ENCODE data around the gene PDSS2. TPM values are rescaled to one million over a fixed set of nuclear protein-coding genes. Genes with fewer than 3 reads are reported as not detected.

The PDSS2 gene
- total and polyA plus RNA-seq, 9 of the 15 experiments (the other 6 are each of a cell fraction or from before 2014, with no cell fraction given): 5.8 to 21.1 (median 12.0) TPM

DNA sequence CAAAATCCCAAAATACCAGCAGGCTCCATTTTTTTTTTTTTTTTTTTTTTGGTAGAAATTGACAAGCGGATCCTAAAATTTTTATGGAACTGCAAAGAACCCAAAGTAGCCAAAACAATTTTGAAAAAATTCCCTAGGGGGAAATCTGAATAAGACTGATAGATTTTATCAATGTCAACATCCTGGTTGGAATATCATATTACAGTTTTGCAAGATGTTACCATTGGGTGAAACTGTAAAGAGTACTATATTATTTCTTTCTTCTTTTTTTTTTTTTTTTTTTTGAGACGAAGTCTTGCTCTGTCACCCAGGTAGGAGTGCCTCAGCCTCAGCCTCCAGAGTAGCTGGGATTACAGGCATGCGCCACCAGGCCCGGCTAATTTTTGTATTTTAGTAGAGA, 314.7 kb downstream of the PDSS2 start:
- Histone ChIP-seq H3K27ac (ENCODE audit: extremely low read depth, low read depth, low read length) (no peak overlapping the region), H3K9me3 (replicated peaks; ENCODE audit: control insufficient read depth, insufficient read depth, low read depth, low read length) (no peaks in the 10 kb centered on the region), H3K36me3 (ENCODE audit: control insufficient read depth, insufficient read depth, low read length) (no peaks in the 10 kb centered on the region), H2AFZ (ENCODE audit: low read depth, low read length) (no peak overlapping the region), H3K9me1 (ENCODE audit: control insufficient read depth, insufficient read depth, low read length) (no peaks in the 10 kb centered on the region), H3K4me2 (ENCODE audit: insufficient read depth, low read length) (no peak overlapping the region), H3K4me3 (no peak overlapping the region), H3K79me2 (ENCODE audit: control insufficient read depth, insufficient read depth, low read length) (no peaks in the 10 kb centered on the region), H4K20me1 (replicated peaks; ENCODE audit: control insufficient read depth, insufficient read depth, low read length) (no peaks in the 10 kb centered on the region), H3K9ac (ENCODE audit: insufficient read depth in 1 of 2, low read depth in 2 of 2, low read length in 2 of 2) (no peak overlapping the region), H3K27me3 (ENCODE audit: control insufficient read depth in 2 of 2, insufficient read depth in 2 of 2, low read length in 2 of 2) (peaks cover 3 to 5% of the 10 kb centered on the region in 2 experiments; a peak in 3 of 5 replicates), H3K4me1 (replicated peaks in 1 of 2; ENCODE audit: control insufficient read depth in 2 of 2, insufficient read depth in 2 of 2, low read length in 2 of 2) (no peaks in the 10 kb centered on the region; a peak in 1 of 5 replicates)
- ChIA-PET POLR2A (interaction anchor here (0.6 kb wide), 1 partner anchor 1180 kb away, joined by 4 read pairs; no protein-coding TSS in a partner anchor), CTCF (ENCODE audit: low intra/inter-chr PET ratio) (no interaction called here)
- no peak for DNase-seq (ENCODE audit: extremely low read depth in 1 of 4, low spot score in 3 of 4)
- no peak for FAIRE-seq
- 36% methylated on average over 3 of the region's 4 CpGs for WGBS (ENCODE audit: insufficient coverage, low coverage, missing lambda C conversion rate)
- no peak; the same call in 2 of the 3 replicates for ATAC-seq
- in situ Hi-C loops (cut with MboI): no loop called here
- TF ChIP-seq RFX5 (IDR thresholded peaks at IDR 0.05; ENCODE audit: low read depth, low read length) (no peak), ETS1 (conservative IDR thresholded peaks at IDR 0.05; ENCODE audit: control insufficient read depth, low read depth, low read length) (no peak), PTRF (tag; IDR thresholded peaks at IDR 0.05) (no peak), PHF8 (IDR thresholded peaks at IDR 0.05; ENCODE audit: borderline replicate concordance, low read length) (no peak), ZNF77 (CRISPR knock-in tag; IDR thresholded peaks at IDR 0.05) (no peak)
- TF ChIP-seq, protein P1, sequence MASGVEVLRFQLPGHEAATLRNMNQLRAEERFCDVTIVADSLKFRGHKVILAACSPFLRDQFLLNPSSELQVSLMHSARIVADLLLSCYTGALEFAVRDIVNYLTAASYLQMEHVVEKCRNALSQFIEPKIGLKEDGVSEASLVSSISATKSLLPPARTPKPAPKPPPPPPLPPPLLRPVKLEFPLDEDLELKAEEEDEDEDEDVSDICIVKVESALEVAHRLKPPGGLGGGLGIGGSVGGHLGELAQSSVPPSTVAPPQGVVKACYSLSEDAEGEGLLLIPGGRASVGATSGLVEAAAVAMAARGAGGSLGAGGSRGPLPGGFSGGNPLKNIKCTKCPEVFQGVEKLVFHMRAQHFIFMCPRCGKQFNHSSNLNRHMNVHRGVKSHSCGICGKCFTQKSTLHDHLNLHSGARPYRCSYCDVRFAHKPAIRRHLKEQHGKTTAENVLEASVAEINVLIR (CRISPR knock-in tag; IDR thresholded peaks at IDR 0.05): no peak
- intact Hi-C loops (cut with micrococcal nuclease): no loop called here
- BruUV-seq (replicated peaks): no TSS peak
